ENCODE measurements around the gene FKBP11. TPM values are rescaled to one million over a fixed set of nuclear protein-coding genes. Genes with fewer than 3 reads are reported as not detected.

The FKBP11 gene
- total and polyA plus RNA-seq, 2 of the 13 experiments (the other 11 are each of a cell fraction or from before 2014, with no cell fraction given), result 15.5 to 19.4 TPM

- in situ Hi-C loops (cut with HindIII; ENCODE audit: extremely low pct_ligation_motif_present, low pct_unique_long_range_greater_than_20kb), result no loop called here
- Histone ChIP-seq H3K27me3 (ENCODE audit: control insufficient read depth in 1 of 2, insufficient read depth in 2 of 2, low read length in 2 of 2) (peaks cover 2 to 19% of the 10 kb centered on the region in 2 experiments; a peak in 3 of 5 replicates), H4K20me1 (ENCODE audit: insufficient read depth, low read length) (no peaks in the 10 kb centered on the region), H3K9me3 (ENCODE audit: low read length) (no peaks in the 10 kb centered on the region), H3K4me3 (replicated peaks in 1 of 3; ENCODE audit: insufficient read depth in 1 of 3, low read depth in 2 of 3, low read length in 3 of 3) (peak overlapping the region in 1 of 3 experiments; percentile 24; a peak in 2 of 6 replicates), H3K79me2 (ENCODE audit: insufficient read depth, low read length) (no peaks in the 10 kb centered on the region), H3K36me3 (replicated peaks in 1 of 2; ENCODE audit: control insufficient read depth in 1 of 2, insufficient read depth in 2 of 2, low read length in 2 of 2) (no peaks in the 10 kb centered on the region), H3K4me2 (ENCODE audit: low read depth, low read length) (peak overlapping the region; percentile 93), H2AFZ (ENCODE audit: low read length) (no peak overlapping the region), H3K4me1 (ENCODE audit: insufficient read depth, low read length) (peaks cover 91% of the 10 kb centered on the region), H3K27ac (ENCODE audit: extremely low read length, insufficient read depth, low read length) (no peak overlapping the region), H3K9ac (ENCODE audit: insufficient read depth, low read depth, low read length) (no peak overlapping the region)
- FAIRE-seq (no peak), ATAC-seq (no peak), DNase-seq (ENCODE audit: low spot score) (no peak)
- TF ChIP-seq ZNF350 (CRISPR knock-in tag; IDR thresholded peaks at IDR 0.05; ENCODE audit: borderline replicate concordance, low read depth) (no peak), ETS1 (CRISPR knock-in tag; IDR thresholded peaks at IDR 0.05) (no peak), ZNF780A (CRISPR knock-in tag; IDR thresholded peaks at IDR 0.05) (no peak), FLYWCH1 (CRISPR knock-in tag; IDR thresholded peaks at IDR 0.05) (no peak), ZNF709 (CRISPR knock-in tag; IDR thresholded peaks at IDR 0.05) (no peak)
- BruUV-seq (replicated peaks), result no TSS peak
- CTCF ChIA-PET (ENCODE audit: low intra/inter-chr PET ratio, low total read pairs), result no interaction called here
- 7% methylated on average over 9 of the region's 9 CpGs for WGBS (ENCODE audit: low lambda C conversion rate)
- intact Hi-C loops (cut with micrococcal nuclease; ENCODE audit: unreplicated experiment), result loop anchor here (2.0 kb wide), 1 partner anchor 15 kb away; no protein-coding TSS in a partner anchor
- POLR2A ChIA-PET, result interaction anchor here (1.9 to 3.7 kb wide), 3 partner anchors 14 to 29 kb away, joined by 9 to 52 read pairs (median 20); partner anchors contain the start of genes DDX23 and RND1
These were observed 43.5 kb downstream of the FKBP11 start for GRCh38 chr12:48881686-48882314.

DNA sequence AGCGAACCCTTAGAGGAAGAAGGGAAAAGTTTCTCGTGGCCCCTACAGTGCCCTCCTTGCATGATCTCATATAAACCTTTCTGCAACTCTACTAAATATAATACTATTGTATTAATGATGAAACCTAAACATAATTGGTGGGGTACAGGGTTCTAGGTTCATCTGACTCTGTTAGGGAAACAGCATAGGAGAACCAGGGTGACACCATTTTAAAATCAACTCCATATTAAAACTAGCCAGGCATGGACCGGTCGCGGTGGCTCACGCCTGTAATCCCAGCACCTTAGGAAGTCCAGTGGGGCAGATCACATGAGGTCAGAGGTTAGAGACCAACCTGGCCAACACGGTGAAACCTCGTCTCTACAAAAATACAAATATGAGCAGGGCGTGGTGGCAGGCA lies 44.6 kb downstream of the FKBP11 start:
- H3K4me3 ChIP-seq (replicated peaks in 1 of 3; ENCODE audit: insufficient read depth in 1 of 3, low read depth in 2 of 3, low read length in 3 of 3), result no peak overlapping the region
- WGBS (ENCODE audit: low lambda C conversion rate), result 18% methylated on average over 9 of the region's 9 CpGs
- H3K27ac ChIP-seq (ENCODE audit: extremely low read length, insufficient read depth, low read length), result no peak overlapping the region
- peaks cover 2 to 19% of the 10 kb centered on the region in 2 experiments; a peak in 3 of 5 replicates for H3K27me3 ChIP-seq (ENCODE audit: control insufficient read depth in 1 of 2, insufficient read depth in 2 of 2, low read length in 2 of 2)
- CTCF ChIA-PET (ENCODE audit: low intra/inter-chr PET ratio, low total read pairs), result no interaction called here
- TF ChIP-seq FOSL2 (CRISPR knock-in tag; IDR thresholded peaks at IDR 0.05) (no peak), CREB3 (CRISPR knock-in tag; IDR thresholded peaks at IDR 0.05) (no peak), KLF6 (CRISPR knock-in tag; IDR thresholded peaks at IDR 0.05) (no peak), ZNF12 (CRISPR knock-in tag; IDR thresholded peaks at IDR 0.05) (no peak)
- H2AFZ ChIP-seq (ENCODE audit: low read length), result no peak overlapping the region
- no peaks in the 10 kb centered on the region for H3K36me3 ChIP-seq (replicated peaks in 1 of 2; ENCODE audit: control insufficient read depth in 1 of 2, insufficient read depth in 2 of 2, low read length in 2 of 2)
- no peak overlapping the region for H3K4me2 ChIP-seq (ENCODE audit: low read depth, low read length)
- H3K79me2 ChIP-seq (ENCODE audit: insufficient read depth, low read length), result no peaks in the 10 kb centered on the region
- FAIRE-seq (no peak), DNase-seq (ENCODE audit: low spot score) (no peak), ATAC-seq (no peak)
- intact Hi-C loops (cut with micrococcal nuclease; ENCODE audit: unreplicated experiment), result no loop called here
- in situ Hi-C loops (cut with HindIII; ENCODE audit: extremely low pct_ligation_motif_present, low pct_unique_long_range_greater_than_20kb), result no loop called here
- no peaks in the 10 kb centered on the region for H3K9me3 ChIP-seq (ENCODE audit: low read length)
- BruUV-seq (replicated peaks), result no TSS peak
- POLR2A ChIA-PET, result interaction anchor here (1.9 kb wide), 1 partner anchor 13 kb away, joined by 9 read pairs; no protein-coding TSS in a partner anchor
- H3K9ac ChIP-seq (ENCODE audit: insufficient read depth, low read depth, low read length), result no peak overlapping the region
- H4K20me1 ChIP-seq (ENCODE audit: insufficient read depth, low read length), result no peaks in the 10 kb centered on the region
- H3K4me1 ChIP-seq (ENCODE audit: insufficient read depth, low read length), result peaks cover 80% of the 10 kb centered on the region
